Measurements from ENCODE around the gene PKP2. TPM values are rescaled to one million over a fixed set of nuclear protein-coding genes. Genes with fewer than 3 reads are reported as not detected.
A peak's percentile ranks its signal among the peaks of the same experiment; 100 is the strongest.

The PKP2 gene
- total and polyA plus RNA-seq, 2 of the 13 experiments (the other 11 are each of a cell fraction or from before 2014, with no cell fraction given): 15.1 to 25.3 TPM

DNA sequence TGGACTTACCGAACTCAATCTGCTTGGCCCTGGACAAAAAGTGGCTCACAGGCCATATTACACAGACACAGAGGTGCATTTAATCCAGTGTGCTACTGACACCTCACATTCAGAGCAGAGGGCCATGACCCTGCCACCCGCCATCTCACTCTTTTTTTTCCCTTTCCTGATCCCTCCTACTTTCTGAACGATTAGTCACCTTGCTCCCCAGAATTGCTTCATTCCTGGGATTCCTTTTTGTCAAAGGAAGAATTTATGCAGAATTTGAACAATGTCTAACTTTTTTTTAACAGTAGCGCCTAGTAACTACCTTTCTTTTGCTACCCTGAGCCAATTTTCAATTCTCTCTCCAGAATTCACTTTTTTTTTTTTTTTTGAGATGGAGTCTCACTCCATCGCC lies 4.6 kb downstream of the PKP2 start (continued):
- no peak for TF ChIP-seq SOX13 (IDR thresholded peaks at IDR 0.05)
- TF ChIP-seq SOX13 (CRISPR knock-in tag; conservative IDR thresholded peaks at IDR 0.05 in 1 of 2, IDR thresholded peaks at IDR 0.05 in 1 of 2): peak in 1 of 2 experiments; percentile 64; a peak in 1 of 4 replicates
- TF ChIP-seq FOSL1 (CRISPR knock-in tag; IDR thresholded peaks at IDR 0.05; ENCODE audit: borderline replicate concordance): peak; percentile 9; the same call in 1 of the 2 replicates
- peak; percentile 63; the same call in 1 of the 2 replicates for TF ChIP-seq SOX5 (CRISPR knock-in tag; IDR thresholded peaks at IDR 0.05; ENCODE audit: borderline replicate concordance)
- TF ChIP-seq, protein P1, sequence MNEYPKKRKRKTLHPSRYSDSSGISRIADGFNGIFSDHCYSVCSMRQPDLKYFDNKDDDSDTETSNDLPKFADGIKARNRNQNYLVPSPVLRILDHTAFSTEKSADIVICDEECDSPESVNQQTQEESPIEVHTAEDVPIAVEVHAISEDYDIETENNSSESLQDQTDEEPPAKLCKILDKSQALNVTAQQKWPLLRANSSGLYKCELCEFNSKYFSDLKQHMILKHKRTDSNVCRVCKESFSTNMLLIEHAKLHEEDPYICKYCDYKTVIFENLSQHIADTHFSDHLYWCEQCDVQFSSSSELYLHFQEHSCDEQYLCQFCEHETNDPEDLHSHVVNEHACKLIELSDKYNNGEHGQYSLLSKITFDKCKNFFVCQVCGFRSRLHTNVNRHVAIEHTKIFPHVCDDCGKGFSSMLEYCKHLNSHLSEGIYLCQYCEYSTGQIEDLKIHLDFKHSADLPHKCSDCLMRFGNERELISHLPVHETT (CRISPR knock-in tag; conservative IDR thresholded peaks at IDR 0.05): no peak
- TF ChIP-seq SUZ12 (IDR thresholded peaks at IDR 0.05; ENCODE audit: low read depth, low read length): no peak
- no peak for TF ChIP-seq ETV5 (CRISPR knock-in tag; IDR thresholded peaks at IDR 0.05; ENCODE audit: borderline replicate concordance)
- no peak for TF ChIP-seq MXD3 (CRISPR knock-in tag; IDR thresholded peaks at IDR 0.05)
- no peak for TF ChIP-seq SP4 (CRISPR knock-in tag; IDR thresholded peaks at IDR 0.05)
- no peak for TF ChIP-seq NR3C1 (CRISPR knock-in tag; IDR thresholded peaks at IDR 0.05)
- no peak for TF ChIP-seq ZFP82 (CRISPR knock-in tag; IDR thresholded peaks at IDR 0.05; ENCODE audit: borderline replicate concordance)
- no peak for TF ChIP-seq ZSCAN21 (CRISPR knock-in tag; IDR thresholded peaks at IDR 0.05; ENCODE audit: borderline replicate concordance)
- TF ChIP-seq ZBTB2 (CRISPR knock-in tag; IDR thresholded peaks at IDR 0.05; ENCODE audit: low read depth): no peak
- no peak for TF ChIP-seq AFF4 (CRISPR knock-in tag; IDR thresholded peaks at IDR 0.05)
- no peak for TF ChIP-seq ZNF883 (CRISPR knock-in tag; IDR thresholded peaks at IDR 0.05; ENCODE audit: not compliant biosample characterization)
- TF ChIP-seq NR2F2 (IDR thresholded peaks at IDR 0.05; ENCODE audit: borderline replicate concordance, low read depth): 0 out of 2 replicates have a peak, but pooled peaks have one; percentile 44
- TF ChIP-seq SAP130 (CRISPR knock-in tag; IDR thresholded peaks at IDR 0.05; ENCODE audit: low read depth): peak; percentile 65
- TF ChIP-seq, protein P2, sequence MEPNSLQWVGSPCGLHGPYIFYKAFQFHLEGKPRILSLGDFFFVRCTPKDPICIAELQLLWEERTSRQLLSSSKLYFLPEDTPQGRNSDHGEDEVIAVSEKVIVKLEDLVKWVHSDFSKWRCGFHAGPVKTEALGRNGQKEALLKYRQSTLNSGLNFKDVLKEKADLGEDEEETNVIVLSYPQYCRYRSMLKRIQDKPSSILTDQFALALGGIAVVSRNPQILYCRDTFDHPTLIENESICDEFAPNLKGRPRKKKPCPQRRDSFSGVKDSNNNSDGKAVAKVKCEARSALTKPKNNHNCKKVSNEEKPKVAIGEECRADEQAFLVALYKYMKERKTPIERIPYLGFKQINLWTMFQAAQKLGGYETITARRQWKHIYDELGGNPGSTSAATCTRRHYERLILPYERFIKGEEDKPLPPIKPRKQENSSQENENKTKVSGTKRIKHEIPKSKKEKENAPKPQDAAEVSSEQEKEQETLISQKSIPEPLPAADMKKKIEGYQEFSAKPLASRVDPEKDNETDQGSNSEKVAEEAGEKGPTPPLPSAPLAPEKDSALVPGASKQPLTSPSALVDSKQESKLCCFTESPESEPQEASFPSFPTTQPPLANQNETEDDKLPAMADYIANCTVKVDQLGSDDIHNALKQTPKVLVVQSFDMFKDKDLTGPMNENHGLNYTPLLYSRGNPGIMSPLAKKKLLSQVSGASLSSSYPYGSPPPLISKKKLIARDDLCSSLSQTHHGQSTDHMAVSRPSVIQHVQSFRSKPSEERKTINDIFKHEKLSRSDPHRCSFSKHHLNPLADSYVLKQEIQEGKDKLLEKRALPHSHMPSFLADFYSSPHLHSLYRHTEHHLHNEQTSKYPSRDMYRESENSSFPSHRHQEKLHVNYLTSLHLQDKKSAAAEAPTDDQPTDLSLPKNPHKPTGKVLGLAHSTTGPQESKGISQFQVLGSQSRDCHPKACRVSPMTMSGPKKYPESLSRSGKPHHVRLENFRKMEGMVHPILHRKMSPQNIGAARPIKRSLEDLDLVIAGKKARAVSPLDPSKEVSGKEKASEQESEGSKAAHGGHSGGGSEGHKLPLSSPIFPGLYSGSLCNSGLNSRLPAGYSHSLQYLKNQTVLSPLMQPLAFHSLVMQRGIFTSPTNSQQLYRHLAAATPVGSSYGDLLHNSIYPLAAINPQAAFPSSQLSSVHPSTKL (CRISPR knock-in tag; IDR thresholded peaks at IDR 0.05): peak; percentile 75
